Lung (tissue), 12 donors: ENCODE results near the gene KCTD6. TPM values are rescaled to one million over a fixed set of nuclear protein-coding genes. Genes with fewer than 3 reads are reported as not detected.

ENCODE experiments used
- ATAC-seq: fragments of 200-7000 bp; cut with Tn5 transposase; one replicate; pipeline ENCODE4 v1.9.1; 2020; ENCODE audit warnings: moderate number of reproducible peaks; ENCODE audit not compliant: insufficient read depth, low FRiP score
- DNase-seq, 3 donors: peaks; one replicate each; pipeline ENCODE4 v3.0.0-alpha.2; 2013 to 2017
- H3K27ac ChIP-seq, 2 donors: one replicate each; pipeline ENCODE4 v1.5.1; 2013; ENCODE audit warnings: mild to moderate bottlenecking in 2 of 2, moderate library complexity in 2 of 2, control low read depth in 1 of 2, inconsistent platforms in 1 of 2, low read depth in 1 of 2, low read length in 1 of 2
- H3K27me3 ChIP-seq, 3 donors: one replicate each; pipeline ENCODE4 v1.5.1; 2013; ENCODE audit warnings: low read length in 2 of 3; ENCODE audit not compliant: control insufficient read depth in 3 of 3, insufficient read depth in 3 of 3
- H3K36me3 ChIP-seq, 4 donors: one replicate each; pipeline ENCODE4 v1.5.1; 2013; ENCODE audit warnings: low read length in 4 of 4, mild to moderate bottlenecking in 1 of 4, moderate library complexity in 1 of 4; ENCODE audit not compliant: control insufficient read depth in 4 of 4, insufficient read depth in 4 of 4
- H3K4me1 ChIP-seq, 5 donors: one replicate each; pipeline ENCODE4 v1.5.1; 2013; ENCODE audit warnings: low read length in 5 of 5, mild to moderate bottlenecking in 2 of 5, moderate library complexity in 1 of 5; ENCODE audit not compliant: control insufficient read depth in 5 of 5, insufficient read depth in 5 of 5
- H3K4me3 ChIP-seq: one replicate; pipeline ENCODE4 v1.5.1; 2013; ENCODE audit warnings: mild to moderate bottlenecking, control low read depth, moderate library complexity
- H3K9ac ChIP-seq, 2 donors: one replicate each; pipeline ENCODE4 v1.5.1; 2013; ENCODE audit warnings: low read length in 2 of 2, control low read depth in 1 of 2; ENCODE audit not compliant: insufficient read depth in 1 of 2
- H3K9me3 ChIP-seq, 4 donors: one replicate each; pipeline ENCODE4 v1.5.1; 2013; ENCODE audit warnings: low read length in 3 of 4, mild to moderate bottlenecking in 1 of 4, moderate library complexity in 1 of 4; ENCODE audit not compliant: control insufficient read depth in 4 of 4, insufficient read depth in 3 of 4
- CTCF ChIP-seq: IDR thresholded peaks from 2 replicates; pipeline ENCODE4 v1.5.1; 2012; ENCODE audit warnings: mild to moderate bottlenecking; ENCODE audit errors: control extremely low read depth, extremely low read depth
- WGBS, 2 donors: extraction: QIAGEN DNeasy Blood & Tissue Kit; methylation state at CpG; one replicate each; pipeline ENCODE4 v1.1.7; 2013; 5-methylcytosine and 5-hydroxymethylcytosine counted together
- polyA plus RNA-seq, 2 donors: library from polyadenylated mRNA; stranded (reverse); fragments of 200-250 nt; gene quantifications; one replicate each; pipeline ENCODE4 v1.2.1, GENCODE V29; 2013
- total RNA-seq, 2 donors: library from RNA; depleted of rRNA in 1 of 2; stranded (reverse); fragments of >200 nt in 1 of 2; gene quantifications; one replicate each; pipeline ENCODE4 v1.2.1, GENCODE V29; 2014 to 2021
- donor health status: control.
- donor health status: control.
- donor health status: Bipolar disorder and iron deficiency.
- donor health status: healthy.
- donor health status: DM: yes; HTN: yes; CAD: no.

The KCTD6 gene
- total and polyA plus RNA-seq, 4 donors, result 5.4 to 18.0 (median 7.8) TPM

GRCh38 chr3:58534592-58535494 lies 42.9 kb downstream of the KCTD6 start:
- ATAC-seq (no peak), DNase-seq (no peak)
- Histone ChIP-seq H3K9me3 (no peaks in the 10 kb centered on the region), H3K27me3 (no peaks in the 10 kb centered on the region), H3K27ac (no peak overlapping the region), H3K4me3 (no peak overlapping the region), H3K9ac (no peak overlapping the region), H3K4me1 (peaks cover 9 to 31% (median 10%) of the 10 kb centered on the region in 5 donors), H3K36me3 (peaks cover 0 to 20% (median 10%) of the 10 kb centered on the region in 4 donors)
- 93 to 96% methylated on average over 9 of the region's 9 CpGs for WGBS, 2 donors
- TF ChIP-seq CTCF, result no peak

GRCh38 chr3:58535531-58536500 lies 43.9 kb downstream of the KCTD6 start:
- Histone ChIP-seq H3K9ac (peak overlapping the region in 1 of 2 donors; percentile 84), H3K9me3 (no peaks in the 10 kb centered on the region), H3K4me3 (no peak overlapping the region), H3K36me3 (peaks cover 0 to 19% (median 7%) of the 10 kb centered on the region in 4 donors), H3K27me3 (no peaks in the 10 kb centered on the region), H3K27ac (peak overlapping the region in 1 of 2 donors; percentile 42), H3K4me1 (peaks cover 9 to 32% (median 10%) of the 10 kb centered on the region in 5 donors)
- no peak for ATAC-seq
- 19 to 27% methylated on average over 2 of the region's 2 CpGs for WGBS, 2 donors
- DNase-seq, result peak in 1 of 3 donors; percentile 25
- no peak for TF ChIP-seq CTCF

GRCh38 chr3:58536501-58537411 lies 44.9 kb downstream of the KCTD6 start, which contains the start of gene ACOX2:
Gene ACOX2 (minus strand): TSS chr3:58537190. CDS start chr3:58535106, 2,084 bp downstream.
- DNase-seq (peak; percentile 77 to 94 (median 83)), ATAC-seq (peak; percentile 82)
- TF ChIP-seq CTCF, result no peak
- WGBS, 2 donors, result 50 to 66% methylated on average over 13 of the region's 13 CpGs
- Histone ChIP-seq H3K4me3 (no peak within 1 kb of the TSS), H3K27me3 (no peaks in the 10 kb centered on the region), H3K9ac (peak within 1 kb of the TSS; percentile 79 to 84), H3K27ac (peak within 1 kb of the TSS; percentile 68 to 82), H3K36me3 (peaks cover 0 to 14% (median 7%) of the 10 kb centered on the region in 4 donors), H3K9me3 (no peaks in the 10 kb centered on the region), H3K4me1 (peaks cover 9 to 32% (median 10%) of the 10 kb centered on the region in 5 donors)
